GM04504 (cell line): Measurements from ENCODE around the gene DYNC1H1.

Source experiments
- DNase-seq: peaks from one replicate; pipeline ENCODE4 v3.0.0-alpha.2; 2012; ENCODE audit warnings: low read depth

DYNC1H1 gene

DNA sequence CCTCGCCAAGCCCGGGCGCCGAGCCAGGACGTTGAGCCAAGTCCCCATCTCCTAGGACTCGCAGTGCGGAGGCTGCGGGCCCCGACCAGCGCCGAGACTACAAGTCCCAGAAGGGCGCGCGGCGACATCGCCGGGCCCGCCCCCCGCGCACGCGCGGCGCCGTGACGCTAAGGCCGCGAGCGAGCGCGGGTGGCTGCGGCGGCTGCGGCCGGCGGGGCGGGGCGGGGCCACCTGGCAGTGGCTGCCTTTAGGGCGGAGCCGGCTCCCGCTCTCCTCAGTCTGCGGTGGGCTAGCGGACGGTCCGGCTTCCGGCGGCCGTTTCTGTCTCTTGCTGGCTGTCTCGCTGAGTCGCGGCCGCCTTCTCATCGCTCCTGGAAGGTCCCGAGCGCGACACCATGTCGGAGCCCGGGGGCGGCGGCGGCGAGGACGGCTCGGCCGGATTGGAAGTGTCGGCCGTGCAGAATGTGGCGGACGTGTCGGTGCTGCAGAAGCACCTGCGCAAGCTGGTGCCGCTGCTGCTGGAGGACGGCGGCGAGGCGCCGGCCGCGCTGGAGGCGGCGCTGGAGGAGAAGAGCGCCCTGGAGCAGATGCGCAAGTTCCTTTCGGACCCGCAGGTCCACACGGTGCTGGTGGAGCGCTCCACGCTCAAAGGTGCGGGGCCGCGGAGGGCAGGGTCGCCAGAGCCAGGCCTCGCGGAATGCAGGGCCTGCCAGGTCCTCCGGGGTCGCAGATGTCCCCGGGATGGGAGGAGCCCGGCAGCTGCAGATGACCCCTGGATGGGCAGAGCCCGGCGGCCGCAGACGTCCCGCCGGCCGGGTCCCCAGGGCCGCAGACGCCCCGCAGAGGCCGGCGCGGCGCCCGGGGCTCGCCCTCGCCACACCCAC lies at the start of gene DYNC1H1:
DYNC1H1 (plus strand) TSS at position 277 of the 884 bp plus-strand sequence; CDS start at position 396, 119 bp downstream.
- DNase-seq = peak; percentile 75

DNA sequence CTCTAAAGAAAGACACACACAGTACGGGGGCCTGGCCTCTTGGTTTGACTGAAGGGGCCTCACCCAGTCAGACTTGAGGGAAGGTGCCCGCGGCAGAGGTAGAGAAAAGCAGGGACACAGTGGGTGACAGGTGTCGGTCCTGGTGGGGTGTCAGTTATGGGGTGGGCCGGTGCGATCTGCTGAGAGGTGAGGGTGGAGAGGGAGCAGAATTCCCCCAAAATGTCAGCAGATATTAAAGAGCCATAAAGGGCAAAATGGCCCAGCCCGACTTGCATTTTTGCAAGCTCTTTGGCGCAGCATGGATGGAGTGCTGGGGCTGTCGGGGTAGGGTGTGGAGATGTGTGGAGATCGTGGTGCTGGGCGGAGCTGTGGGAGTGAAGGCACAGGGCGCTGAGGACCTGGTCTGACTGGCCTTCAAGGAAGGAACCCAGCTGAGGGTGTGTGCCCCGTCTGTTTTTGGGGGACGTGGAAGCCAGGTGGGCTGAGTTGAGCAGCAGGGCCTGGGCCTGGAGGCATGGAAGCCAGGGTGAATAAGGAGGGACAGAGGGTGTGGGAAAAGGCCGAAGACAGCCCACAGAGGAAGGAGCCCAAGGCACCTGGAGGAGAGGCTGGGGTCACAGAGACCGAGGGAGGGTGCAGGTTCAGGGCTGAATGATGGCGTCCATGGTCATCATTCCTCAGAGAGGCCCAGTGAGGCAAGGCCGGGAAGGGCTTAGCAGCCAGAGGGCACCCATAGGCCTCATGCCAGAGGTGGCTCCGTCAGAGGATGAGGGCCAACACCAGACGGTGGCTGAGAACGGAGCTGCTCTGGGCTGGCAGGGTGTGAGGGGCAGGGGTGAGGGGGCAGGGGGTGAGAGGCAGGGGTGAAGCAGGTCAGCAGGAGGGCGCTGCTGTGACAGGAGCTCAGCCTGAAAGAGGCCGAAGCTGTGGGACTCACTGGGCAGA lies 48.2 kb upstream of the DYNC1H1 start:
- no peak for DNase-seq

- DNase-seq = no peak
Observed at GRCh38 chr14:101916816-101917412, 47.5 kb upstream of the DYNC1H1 start.

DNA sequence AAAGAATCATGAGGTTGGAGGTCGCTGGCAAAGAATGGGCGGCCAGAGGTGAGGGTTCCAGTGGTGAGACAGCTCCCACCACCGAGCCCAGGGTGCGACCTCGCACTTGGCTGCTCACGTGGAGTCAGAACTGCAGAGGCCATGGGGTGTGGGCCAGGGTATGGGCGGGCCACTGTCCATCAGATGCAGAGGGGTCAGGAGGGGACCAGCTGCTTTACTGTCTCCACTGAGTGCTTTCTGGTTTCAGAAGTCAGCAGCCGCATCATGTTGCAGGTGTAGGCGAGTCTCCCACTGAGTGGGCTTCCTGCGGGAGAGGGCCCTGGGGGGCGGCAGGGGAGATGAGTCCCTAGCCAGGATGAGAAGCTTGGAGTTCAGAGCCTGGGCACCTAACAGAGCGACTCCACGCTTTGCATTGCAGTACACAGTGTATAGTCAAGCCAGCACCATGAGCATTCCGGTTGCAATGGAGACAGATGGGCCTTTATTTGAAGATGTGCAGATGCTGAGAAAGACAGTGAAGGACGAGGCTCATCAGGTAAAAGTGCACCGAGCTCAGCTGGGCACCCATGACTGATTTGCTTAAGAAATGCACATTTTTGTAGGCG lies 46.9 kb upstream of the DYNC1H1 start:
- DNase-seq = no peak

DNA sequence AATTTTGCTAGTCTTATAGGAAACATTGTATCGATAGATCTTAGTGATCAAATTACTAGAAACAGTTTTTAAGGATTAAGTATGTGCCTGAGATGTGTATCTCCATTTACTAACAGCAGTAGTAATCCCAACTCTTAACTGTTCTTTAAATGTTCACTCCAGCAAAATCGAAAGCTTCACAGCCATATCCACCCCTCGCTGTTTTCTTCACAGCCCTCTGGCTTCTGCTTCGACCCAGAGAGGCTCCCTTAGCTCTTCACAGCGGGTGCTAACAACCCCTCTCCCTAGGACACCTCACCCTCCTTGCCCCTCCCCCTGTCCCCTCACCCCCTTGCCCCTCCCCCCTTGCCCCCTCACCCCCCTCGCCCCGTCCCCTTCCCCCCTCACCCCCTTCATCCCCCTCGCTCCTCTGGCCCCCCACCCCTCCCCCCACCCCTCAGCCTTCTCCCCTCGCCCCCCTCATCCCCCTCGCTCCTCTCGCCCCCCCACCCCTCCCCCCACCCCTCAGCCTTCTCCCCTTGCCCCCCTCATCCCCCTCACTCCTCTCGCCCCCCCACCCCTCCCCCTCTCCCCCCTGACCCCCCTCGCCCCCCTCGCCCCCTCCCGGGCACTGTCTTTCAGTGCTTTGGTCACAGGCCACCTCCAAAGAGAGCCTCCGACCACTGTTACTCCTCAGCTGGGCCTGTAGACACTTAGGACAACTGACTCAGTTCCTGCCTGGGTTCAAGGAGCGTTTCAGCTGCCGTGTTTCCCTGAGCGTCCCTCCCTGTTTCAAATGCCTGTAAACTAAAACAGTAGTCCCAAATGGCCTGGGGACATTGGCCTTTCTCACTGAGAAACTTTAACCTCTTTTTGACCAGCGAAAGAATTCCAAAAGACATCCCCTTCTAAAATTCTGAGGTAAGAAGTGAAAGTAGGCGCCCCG lies 46.0 kb upstream of the DYNC1H1 start:
- no peak for DNase-seq

- DNase-seq = no peak
Observed at GRCh38 chr14:101920271-101920670, 44.1 kb upstream of the DYNC1H1 start.

GRCh38 chr14:101922866-101923265 lies 41.5 kb upstream of the DYNC1H1 start:
- no peak for DNase-seq

DNA sequence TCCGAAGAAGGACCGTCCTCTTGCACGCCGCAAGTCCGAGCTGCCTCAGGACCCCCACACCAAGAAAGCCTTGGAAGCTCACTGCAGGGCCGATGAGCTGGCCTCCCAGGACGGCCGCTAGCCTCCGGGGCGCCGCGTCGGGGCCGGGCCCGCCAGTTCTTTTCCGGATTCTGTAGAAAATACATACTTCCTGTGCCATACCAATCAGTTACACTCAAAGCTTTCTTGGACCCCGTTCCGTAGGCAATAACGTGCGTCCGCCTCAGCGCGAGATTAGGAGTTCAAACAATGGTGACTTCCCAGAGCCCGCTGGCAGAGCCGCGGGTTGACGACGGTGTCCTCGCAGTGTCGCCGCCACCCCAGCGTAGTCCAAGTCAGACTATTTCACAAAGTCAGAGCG lies 39.2 kb upstream of the DYNC1H1 start:
- DNase-seq = no peak

DNA sequence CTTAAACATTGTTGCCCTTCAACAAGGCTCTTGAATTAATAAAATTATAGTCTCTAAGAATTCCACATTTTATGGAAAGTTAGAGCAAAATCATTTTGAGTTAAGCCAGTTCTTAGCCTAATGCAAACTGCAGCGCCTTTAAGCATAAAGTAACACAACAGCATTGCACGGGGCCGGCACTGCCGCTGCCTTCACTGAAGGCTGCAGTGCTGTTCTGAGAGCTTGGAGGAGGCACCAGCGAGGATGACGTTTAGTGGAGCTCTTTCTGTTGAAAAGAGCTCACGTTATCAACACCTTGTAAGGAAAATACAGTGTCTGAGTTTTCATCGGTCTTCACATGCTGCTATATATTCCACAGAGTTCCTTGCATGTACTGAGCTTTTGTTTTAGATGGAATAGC lies 38.3 kb upstream of the DYNC1H1 start:
- no peak for DNase-seq

GRCh38 chr14:101926620-101927019 lies 37.8 kb upstream of the DYNC1H1 start:
- DNase-seq = no peak

DNA sequence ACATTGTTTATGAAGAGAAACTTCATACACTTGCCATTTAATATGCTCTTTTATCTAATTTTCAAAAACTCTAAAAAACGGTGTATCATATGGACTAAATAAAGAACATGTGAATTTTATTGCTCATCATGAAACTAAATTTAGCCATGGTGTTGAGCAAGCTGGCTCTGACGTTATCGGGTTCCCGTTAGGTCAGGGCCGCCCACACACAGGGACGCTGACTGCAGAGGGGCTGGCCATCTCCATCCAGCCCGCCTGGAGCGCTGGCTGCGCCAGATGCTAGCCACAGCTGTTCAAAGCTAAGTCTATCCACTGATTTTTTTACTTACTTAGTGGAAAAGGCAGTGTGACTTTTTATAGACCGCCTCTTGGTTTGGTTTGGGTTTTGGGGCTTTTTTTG lies 36.5 kb upstream of the DYNC1H1 start:
- DNase-seq = peak; percentile 92

- no peak for DNase-seq
Observed at GRCh38 chr14:101928415-101928841, 35.9 kb upstream of the DYNC1H1 start.

GRCh38 chr14:101929096-101929495 lies 35.3 kb upstream of the DYNC1H1 start:
- DNase-seq = no peak

- no peak for DNase-seq
Observed at GRCh38 chr14:101929946-101930345, 34.4 kb upstream of the DYNC1H1 start.

DNA sequence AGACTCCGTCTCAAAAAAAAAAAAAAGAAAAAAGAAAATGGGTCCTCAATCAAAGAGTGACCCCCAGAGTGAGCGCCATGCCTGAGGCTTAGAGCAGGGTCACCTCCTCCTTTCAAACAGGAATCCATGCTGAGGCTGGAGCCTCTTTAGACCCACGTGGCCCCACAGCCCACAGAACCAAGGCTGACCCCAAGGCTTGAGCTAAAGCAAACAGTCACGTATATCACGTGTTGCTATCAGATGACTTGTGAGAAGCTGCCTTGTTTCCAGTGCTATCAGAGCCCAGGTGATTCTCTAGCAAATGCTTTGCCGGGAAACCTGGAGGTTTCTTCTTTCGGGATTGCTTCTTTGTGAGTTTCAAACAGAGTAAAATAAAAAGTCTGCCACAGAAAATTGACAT lies 31.7 kb upstream of the DYNC1H1 start:
- no peak for DNase-seq

DNA sequence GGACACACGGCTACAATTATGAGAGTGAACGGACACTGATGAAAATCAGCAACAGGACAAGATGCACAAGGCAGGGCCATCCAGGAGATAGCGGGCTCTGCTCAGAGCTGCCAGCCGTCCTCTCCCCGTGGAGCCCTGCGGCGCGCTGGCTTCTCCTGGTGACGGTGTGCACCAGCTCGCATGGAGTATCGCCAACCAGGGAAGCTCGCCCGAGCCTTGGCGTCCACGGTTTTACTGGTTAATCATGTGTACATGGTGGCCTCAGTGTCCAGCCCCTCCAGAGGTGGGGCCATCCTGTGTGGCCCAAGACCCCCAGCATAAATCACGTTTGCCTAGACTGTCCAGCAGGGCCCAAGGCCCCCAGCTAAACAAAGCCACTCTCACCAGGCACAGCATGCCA lies 31.2 kb upstream of the DYNC1H1 start:
- DNase-seq = no peak

- DNase-seq = no peak
Observed at GRCh38 chr14:101934601-101935150, 29.7 kb upstream of the DYNC1H1 start.

DNA sequence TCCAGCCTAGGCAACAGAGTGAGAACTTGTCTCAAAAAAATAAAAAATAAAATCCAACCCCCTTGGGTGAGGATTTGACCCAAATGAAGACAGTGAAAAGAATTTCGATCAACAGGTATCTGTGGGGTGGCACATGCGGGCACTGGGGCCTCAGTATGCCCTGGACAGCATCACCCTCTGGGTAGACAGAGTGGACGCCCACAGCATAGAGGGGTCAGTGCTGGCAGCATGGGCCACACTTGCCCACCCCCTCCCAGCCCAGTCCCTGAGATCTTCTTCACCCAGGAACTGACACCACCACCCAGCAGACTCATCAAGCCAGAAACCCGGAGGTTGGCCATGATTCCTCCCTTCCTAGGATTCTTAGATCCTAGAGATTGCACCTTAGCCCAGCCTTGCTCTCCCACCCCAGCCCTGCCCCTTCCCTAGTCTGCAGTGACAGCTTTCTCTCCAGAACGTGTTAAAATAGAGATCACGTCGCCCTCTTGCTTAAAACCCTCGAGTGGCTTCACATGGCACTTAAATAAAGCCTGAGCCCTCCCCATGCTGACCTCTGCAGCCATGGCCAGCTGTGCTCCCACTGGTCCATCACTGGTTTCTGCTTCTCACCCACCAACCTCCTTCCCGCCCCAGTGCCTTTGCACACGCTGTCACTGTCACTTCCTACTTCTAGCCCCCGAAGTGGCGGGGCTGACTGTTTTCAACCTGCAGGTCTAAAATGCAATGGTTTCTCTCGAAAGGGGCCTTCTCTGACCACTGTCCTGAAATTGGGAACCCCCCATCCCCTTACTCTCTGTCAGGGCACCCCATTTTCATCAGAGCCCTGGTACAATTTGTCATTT lies 26.2 kb upstream of the DYNC1H1 start:
- no peak for DNase-seq

DNA sequence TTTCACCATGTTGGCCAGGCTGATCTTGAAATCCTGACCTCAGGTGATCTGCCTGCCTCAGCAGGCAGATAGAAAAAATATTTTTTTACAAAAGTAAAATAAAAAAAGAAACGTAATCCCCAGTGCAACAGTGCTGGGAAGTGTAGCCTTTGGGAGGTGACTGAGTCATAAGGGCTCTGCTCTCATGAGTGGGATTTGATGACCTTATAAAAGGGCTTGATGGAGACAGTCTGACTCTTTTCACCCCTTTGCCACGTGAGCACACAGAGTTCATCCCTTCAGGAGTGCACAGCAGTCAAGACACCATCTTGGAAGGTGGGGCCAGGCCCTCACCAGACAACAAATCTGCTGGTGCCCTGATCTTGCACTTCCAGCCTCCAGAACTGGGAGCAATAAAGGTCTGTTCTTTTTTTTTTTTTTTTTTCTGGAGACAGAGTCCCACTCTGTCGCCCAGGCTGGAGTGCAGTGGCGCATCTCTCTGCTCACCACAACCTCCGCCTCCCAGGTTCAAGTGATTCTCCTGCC lies 24.7 kb upstream of the DYNC1H1 start:
- DNase-seq = no peak
